HG03064 (cell line): Measurements from ENCODE around the gene AKAP5.
"Not testable (repeated sequence)": the region's sequence is repeated elsewhere in the genome, so short reads cannot be mapped to it uniquely, and the experiment has no call there.

Experiments
- ATAC-seq: cut with Tn5 transposase; IDR thresholded peaks from one replicate; pipeline ENCODE4 v1.9.1; 2021; ENCODE audit warnings: low read depth; ENCODE audit not compliant: unreplicated experiment

AKAP5 gene

DNA sequence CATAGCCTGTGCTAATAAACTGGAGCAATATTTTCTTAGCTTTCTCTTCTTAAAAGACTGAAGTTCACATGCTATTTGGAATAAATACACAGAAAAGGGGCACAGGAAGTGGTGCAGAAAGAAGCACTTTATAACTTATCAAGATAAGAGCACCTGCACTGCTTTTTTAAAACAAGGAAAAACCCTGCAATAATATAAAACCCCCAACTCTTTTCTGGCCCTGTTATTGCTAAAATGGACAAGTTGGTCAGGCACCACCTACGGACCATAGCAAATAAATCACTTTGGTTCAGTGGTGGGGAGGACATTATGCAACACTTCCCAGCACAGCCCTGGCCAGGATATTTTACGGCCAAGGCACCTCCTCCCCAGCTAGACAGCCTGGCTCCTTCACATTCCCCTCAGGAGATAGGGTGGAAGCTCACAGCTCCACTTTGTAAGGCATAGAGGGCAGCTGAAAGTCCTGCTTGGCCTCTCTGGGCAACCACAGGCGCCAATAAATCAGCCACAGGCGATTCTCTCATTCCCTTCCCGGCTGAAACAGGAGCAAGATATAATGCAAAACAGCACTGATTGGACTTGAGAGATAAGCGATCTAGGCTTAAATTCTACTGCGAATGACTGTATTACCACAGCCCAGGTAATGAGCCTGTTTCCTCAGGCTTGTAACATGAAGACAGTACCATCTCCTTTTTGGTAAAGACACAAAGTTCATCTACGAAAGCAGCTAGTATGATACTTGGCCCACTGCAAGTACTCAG lies 36.3 kb downstream of the AKAP5 start:
- no peak for ATAC-seq

- no peak for ATAC-seq
Observed at GRCh38 chr14:64502456-64502855, 37.2 kb downstream of the AKAP5 start.

DNA sequence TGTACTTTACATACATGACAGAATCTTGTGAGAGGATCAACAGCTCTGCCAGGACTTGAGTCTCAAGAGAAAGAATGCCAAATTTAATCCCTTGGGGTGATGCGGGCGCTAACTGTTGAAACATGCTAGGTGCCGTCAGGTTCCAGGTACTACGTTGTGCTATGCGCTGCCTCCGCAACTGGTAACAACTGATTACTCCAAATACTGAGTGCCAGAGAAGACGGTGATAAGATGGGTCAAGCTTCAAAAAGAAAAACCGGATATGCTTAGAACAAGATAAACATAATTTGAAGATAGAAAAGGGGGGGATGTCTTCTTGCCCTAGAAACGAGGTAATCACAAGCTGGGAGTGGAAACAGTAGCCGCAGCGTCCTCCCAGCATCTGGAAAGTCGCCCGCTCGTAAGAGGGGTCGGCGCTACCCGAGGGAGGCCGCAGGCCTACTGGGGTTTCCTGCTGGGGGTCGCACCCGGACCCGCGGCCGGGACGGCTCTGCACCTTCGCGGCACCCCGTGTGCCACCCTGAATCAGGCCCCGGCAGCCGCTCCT lies 37.7 kb downstream of the AKAP5 start:
- peak; percentile 1 for ATAC-seq

DNA sequence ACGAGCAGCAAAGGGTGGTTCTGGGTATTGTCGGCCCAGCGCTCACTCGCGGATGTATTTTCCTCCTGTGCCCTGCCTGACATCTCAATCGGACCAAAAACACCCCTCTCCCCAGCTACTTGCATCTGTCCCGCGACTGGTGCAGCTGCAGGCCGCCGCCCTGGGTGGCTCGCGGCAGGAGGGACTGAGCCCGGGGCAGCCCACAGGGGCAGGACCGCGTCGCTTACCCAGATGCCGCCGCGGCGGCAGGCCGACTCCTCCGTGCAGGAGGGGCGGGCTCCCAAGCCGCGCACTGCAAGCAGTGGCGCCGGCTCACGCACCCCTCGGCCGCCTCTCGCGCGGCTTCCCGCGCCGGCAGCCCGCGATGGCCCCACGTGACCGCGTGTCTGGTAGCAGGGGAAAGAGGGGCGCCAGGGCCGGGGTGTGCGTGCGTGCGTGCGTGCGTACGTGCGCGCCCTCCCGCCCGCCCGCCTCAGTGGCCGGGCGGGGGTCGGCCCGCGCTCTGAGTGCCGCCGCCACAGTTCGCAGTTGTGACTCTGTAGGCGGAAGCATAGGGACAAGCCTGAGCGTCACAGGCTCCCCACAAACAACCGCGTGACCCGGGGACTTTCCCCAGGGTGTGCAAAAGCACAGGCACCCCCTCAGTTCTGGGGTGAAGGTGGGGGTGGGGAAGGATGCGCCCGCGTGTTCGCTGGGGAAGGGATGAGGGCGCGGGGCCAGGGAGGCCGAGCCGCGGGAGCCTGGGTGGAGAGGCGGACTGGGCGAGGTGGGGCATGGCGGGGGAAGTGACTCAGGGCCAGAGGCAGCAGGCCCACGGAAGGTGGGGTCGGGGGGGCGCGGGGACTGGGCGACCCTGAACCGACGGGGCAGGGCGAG lies 38.4 kb downstream of the AKAP5 start, which contains the start of gene ZBTB25:
Gene ZBTB25, minus strand, starts transcription at position 405 of the 876 bp plus-strand sequence. CDS start 13,305 bp downstream, outside the sequence.
- ATAC-seq, result peak; percentile 56

- ATAC-seq, result peak; percentile 13
Observed at GRCh38 chr14:64504310-64504896, 39.1 kb downstream of the AKAP5 start, which contains the start of gene ZBTB1. ZBTB1 (plus strand) TSS chr14:64504770; CDS start chr14:64521505, 16,735 bp downstream.

DNA sequence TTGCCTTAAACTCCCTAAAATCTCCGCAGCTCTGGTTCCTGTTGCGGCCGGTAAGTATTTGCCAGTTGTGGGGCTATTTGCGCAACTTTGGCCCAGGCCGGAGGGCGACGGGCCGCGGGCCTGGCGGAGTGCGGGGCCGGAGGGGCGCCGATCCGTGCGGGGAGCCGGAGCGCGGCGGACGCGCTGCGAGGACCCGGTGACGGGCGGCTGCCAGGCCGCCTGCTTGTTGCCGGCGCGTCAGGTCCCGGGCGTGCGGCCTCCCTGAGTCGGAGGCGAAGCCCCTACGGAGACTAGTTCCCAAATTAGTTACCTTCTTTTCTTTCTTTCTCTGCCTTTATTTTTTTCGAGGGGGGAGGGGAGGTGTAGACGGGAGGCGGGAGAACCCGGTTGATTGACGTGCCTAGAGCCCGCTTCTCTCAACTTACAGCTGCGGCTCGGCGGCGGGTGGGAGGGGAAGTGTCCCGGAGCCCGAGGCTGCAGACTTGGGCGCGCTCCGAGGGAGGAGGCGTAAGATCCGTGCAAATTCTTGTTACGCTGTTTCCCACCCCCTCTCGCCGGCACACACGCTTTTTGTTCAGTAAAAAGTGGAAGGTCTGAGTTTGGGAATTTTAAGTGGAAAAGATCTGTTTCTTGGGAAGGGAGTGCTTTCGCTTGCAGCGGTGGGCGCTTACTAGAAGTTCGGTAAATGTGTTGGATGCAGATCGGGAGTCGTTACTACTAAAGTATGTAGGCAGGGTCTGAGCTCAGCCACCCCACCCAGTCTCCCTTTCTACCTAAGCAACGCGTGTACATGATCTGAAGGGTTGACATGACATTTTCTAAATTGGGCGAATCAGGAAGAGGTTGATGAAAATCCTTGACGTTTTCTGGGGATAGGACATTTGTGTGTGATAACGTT lies 39.8 kb downstream of the AKAP5 start:
- no peak for ATAC-seq

- ATAC-seq, result no peak
Observed at GRCh38 chr14:64506721-64507120, 41.4 kb downstream of the AKAP5 start.

DNA sequence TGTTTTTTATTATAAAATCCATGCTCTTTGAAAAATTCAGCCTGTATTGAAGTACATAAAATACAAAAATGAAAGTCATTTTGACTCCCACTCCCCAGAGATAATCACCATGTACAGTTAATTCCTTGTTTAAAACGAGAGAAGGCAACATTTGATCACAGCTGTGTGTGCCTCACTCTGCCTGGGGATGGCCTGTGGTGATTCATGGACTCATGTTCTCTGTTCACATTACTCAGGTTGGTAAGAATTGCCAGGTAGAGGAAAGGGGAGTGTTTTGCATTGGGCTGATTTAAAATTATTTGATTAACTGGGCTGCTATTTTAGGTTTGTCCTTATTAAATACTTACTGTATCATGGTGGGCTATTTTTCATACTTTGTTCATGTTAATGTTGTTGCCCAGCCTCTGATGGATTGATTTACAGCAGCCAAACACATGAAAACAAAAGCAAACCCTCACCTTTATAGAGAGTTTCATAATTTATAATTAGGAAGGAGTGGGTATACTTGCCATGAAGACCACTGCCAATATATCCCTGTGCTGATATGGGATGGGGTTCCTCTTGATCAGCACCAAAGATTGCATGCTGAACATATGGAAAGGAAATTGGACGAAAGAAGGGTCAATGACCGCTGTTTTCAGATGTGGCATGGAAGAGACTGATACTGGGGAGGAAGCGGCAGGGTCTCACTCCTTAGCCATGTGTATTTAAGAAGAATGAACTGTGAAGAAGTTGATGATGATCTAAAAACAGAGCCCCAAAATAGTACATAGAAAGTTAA lies 42.3 kb downstream of the AKAP5 start:
- no peak for ATAC-seq

DNA sequence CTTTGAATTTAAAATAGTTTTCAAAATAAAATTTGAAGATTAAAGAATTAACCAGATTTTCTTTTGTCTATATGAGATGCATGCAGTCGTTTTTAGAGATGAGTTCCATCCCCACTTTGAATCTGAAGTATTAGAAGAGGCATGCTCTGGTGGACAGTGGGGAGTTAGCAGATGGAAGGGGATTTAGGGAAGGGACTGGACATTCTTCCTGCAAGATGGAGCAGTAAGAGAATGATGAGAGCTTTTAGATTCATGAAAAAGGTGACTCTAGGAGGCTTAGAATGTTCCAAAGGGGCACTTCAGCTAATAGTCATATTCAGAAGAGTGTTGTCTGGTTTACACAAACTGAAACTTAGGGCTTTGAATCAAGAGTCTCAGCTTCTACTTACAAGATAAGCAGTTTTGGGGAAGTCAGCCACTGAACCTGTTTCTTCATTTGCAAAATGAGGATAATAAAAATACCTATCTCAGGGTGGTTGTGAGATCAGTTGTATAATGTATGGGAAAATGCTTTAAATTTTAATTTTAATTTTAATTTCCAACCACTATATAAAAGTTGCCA lies 43.0 kb downstream of the AKAP5 start:
- ATAC-seq, result no peak

DNA sequence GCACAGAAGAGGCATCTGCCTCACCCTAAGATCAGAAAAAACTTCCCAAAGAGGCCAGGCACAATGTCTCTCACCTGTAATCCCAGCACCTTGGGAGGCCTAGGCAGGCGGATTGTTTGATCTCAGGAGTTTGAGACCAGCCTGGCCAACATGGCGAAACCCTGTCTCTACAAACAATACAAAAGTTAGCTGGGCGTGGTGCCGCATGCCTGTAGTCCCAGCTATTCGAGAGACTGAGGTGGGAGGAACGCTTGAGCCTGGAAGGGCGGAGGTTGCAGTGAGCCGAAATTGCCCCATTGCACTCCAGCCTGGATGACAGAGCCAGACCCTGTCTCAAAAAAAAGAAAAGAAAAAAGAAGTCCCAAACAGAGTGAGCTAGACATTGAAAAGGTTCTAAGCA lies 43.7 kb downstream of the AKAP5 start:
- no peak for ATAC-seq

DNA sequence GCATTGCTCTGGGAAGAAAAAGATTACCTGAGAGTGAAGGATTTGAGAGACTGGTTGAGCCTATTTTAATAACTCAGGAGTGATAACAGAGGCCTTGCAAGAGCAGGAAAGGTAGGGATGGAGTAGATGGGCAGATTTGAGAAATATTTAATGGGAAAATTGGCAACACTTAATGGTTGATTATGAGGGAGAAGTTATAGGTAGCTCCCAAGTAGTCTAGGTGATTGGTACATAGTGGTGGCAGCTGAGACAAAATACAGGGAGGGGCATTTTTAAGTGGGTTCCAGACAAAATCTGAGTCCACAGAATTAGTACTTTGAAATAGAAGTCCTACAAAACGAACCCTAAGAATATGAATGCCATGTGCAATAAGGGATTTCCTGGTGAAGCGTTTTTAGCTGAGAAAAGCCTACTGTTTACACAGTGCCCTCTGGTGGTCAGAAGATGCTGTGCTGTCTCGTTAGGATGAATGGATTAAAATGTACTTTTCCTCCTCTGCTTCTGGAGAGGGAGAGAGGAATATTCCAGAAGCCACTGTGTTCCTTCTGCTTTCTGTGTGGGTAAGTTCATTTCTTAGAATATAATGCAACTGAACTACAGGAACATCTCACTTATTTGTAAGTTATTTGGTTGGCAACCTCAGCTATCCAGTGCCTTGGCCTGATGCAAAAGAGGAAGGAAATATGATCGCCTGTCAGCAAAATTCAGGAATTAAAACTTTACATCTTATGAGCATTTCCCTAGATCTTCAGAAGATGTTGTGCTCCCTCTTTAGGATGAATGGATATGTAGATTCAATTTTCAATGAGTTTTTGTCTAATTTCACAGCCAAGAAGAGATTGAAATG lies 45.7 kb downstream of the AKAP5 start:
- no peak for ATAC-seq

- no peak for ATAC-seq
Observed at GRCh38 chr14:64513271-64513670, 48.0 kb downstream of the AKAP5 start.

DNA sequence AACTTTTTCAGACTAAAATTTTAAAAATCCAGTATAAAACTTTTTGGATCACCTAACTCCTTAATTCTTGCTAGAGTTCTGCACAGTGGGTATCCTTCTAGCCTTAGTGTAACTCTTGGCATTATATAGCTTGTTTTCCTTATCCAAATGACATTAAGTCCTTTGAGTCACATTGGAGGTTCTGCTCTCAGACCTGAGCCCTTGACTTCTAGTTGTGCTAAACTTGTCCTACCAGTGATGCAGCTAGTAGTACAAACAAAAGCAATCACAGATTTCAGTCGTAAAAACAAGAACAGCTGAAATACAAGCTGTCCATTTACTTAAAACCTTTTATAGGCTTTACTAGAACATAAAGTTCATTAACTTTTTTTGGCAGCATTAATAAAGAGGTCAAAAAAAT lies 49.8 kb downstream of the AKAP5 start:
- no peak for ATAC-seq

- ATAC-seq, result no peak
Observed at GRCh38 chr14:64516969-64517368, 51.7 kb downstream of the AKAP5 start.

DNA sequence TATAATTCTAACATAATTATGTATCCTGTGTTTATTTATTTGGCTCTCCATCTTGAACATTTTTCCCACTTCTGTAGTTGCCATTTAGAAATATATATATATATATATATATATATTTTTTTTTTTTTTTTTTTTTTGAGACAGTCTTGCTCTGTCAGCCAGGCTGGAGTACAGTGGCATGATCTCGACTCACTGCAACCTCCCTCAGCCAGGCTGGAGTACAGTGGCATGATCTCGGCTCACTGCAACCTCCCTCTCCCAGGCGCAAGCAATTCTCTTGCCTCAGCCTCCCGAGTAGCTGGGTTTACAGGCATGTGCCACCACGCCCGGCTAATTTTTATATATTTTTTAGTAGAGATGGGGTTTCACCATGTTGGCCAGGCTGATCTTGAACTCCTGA lies 52.4 kb downstream of the AKAP5 start:
- not testable (repeated sequence) for ATAC-seq

GRCh38 chr14:64518229-64518628 lies 52.9 kb downstream of the AKAP5 start:
- ATAC-seq, result no peak

- no peak for ATAC-seq
Observed at GRCh38 chr14:64520699-64521098, 55.4 kb downstream of the AKAP5 start.
